GM12801 (cell line): ENCODE data around the gene UBQLNL.

ENCODE experiments used
- TF ChIP-seq, protein P1 (sequence below): IDR thresholded peaks from one replicate; pipeline ENCODE4 v1.5.1; 2011; ENCODE audit warnings: control low read depth; ENCODE audit not compliant: insufficient read length; ENCODE audit errors: extremely low read depth

The UBQLNL gene

DNA sequence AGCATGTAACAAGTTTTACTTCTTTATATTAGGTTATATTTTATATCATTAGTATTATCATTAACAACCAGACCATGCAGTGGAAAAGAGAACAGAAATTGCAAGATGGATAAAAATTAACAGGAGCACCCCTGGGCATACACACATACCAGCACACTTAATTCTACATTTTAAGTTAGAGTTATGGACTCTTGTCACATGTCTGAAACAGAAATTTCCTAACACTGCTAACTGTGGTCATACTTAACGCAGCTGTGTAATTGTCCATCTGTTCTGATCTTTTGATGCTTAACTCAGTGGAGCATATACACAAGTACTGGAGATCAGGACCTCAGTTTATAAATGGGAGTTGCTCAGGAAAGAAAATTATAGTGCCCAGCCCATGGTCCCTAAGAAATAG, 31.5 kb upstream of the UBQLNL start:
- TF ChIP-seq, protein P1, sequence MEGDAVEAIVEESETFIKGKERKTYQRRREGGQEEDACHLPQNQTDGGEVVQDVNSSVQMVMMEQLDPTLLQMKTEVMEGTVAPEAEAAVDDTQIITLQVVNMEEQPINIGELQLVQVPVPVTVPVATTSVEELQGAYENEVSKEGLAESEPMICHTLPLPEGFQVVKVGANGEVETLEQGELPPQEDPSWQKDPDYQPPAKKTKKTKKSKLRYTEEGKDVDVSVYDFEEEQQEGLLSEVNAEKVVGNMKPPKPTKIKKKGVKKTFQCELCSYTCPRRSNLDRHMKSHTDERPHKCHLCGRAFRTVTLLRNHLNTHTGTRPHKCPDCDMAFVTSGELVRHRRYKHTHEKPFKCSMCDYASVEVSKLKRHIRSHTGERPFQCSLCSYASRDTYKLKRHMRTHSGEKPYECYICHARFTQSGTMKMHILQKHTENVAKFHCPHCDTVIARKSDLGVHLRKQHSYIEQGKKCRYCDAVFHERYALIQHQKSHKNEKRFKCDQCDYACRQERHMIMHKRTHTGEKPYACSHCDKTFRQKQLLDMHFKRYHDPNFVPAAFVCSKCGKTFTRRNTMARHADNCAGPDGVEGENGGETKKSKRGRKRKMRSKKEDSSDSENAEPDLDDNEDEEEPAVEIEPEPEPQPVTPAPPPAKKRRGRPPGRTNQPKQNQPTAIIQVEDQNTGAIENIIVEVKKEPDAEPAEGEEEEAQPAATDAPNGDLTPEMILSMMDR, result no peak

DNA sequence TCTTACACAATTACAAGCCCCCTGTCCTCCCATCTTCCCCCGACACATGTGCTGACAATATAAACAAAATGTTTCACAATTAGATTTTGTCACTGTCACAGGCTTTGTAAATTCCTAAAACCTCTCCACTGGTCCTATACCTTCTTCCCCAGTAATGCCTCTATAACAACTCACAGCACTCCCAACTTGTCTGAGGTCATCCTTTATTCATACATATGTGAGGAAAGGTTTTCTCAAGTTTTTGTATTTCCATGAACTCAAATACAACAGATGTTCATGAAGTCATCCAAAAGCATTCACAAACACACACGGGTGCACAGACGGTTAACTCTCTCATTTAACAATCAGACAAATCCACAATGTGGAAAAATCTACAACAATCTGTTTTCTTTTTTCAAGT, 30.0 kb upstream of the UBQLNL start:
- TF ChIP-seq, protein P1, result no peak

DNA sequence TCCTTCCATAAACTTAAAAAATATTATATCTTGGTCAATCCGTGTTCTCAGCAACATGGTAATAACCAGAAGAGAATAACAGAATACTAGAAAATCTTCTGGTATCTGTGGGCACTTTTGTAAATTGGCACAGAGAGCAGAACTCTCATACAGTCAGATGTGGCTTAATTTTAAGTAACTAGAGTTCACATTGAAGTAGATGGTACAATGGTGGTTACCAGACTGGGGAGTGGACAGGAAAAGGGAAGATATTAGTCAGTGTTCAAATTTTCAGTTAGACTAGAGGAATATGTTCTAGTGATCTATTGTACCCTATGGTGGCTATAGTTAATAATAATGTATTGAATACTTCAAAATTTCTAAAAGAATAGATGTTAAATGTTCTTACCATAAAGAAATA, 24.9 kb upstream of the UBQLNL start:
- TF ChIP-seq, protein P1, result no peak

DNA sequence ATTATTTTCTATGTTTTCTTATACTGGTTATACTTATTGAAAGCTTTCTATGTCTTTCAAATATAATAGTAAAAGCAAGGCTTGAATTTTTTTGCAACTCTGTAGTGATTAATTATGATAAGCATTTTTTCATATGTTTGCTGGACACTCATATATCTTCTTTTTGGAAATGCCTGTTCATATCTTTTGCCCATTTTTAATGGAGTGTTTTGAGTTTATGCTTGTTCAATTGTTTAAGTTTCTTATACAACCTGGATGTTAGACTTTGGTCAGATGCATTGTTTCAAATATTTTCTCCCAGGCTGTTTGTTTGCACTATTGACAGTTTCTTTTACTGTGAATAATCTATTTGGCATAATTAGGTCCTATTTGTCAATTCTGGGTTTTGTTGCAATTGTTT, 20.0 kb upstream of the UBQLNL start:
- TF ChIP-seq, protein P1, result no peak

DNA sequence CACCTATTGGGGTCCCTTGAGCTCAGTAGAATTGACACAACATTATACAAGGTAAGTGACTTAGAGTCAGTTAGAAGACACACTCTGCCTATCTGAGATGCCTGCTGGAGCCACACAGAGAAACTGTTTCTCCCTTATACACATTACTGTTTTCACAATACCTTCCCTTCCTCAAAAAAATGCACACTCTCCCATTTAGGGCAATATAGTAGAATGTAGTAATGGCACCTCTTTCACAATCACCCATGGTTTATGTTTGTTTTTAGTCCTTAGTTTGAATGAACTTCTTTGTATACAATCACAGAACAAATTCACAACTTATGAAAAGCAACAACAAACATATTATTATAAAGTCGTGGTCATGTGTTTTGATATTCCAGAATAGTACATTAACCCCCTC, 17.5 kb upstream of the UBQLNL start:
- TF ChIP-seq, protein P1, result no peak

DNA sequence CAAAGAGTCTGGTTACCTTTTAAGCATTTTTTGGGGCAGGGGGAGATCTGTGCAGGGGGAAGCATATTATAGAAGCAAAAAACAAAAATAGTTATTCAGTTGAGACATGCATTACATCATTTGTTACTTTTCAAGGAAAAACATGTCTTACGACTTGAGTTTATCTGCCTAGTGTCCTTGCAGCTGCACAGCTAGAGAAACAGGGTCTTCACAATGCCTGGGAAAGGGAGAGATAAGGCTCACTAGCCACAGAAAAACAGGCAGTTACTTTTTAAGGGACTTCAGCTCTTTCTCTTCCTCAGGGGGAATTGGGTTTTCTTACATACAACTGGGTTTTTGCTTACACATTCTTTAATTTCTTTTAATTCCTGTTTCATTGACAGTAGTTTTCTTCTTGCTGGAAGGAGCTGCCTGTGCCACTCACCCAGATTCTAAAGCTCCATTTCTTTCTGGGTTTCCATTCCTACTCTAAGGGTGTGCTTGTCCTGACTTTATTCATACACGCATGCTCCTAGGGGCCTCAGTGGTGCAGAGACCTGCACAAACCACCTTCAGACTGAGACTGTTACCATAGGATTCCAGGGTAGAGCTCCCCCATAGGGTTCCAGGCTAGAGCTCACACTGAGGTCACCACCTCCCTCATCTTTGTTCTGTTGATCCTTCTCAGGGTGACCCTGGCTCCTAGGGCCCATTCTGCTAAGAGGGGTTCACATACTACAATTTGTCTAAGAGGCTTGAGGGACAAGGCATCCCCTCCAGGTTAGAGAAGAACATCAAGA, 14.7 kb upstream of the UBQLNL start:
- TF ChIP-seq, protein P1, result no peak

DNA sequence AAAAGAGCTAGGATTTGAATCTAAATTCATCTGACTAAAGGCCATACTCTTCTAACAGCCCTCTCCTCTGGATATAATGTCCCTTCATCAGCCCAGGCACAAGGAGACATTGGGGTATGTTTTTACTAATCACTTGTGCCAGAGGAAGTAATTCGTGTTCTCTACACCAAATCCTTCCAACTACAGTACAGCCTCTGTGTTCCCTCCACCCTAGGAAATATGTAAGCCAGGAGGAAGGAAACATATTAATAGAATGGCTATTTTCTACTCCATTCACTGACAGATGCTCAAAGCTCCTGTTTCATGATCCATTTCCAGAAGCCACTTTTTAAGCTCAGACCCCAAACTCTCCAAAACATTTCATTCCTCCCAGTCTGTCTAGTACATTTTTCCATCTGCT, 12.0 kb upstream of the UBQLNL start:
- TF ChIP-seq, protein P1, result no peak
